Activated CD4-positive, alpha-beta T cell treated with anti-CD3 and anti-CD28 coated beads for 36 hours (primary cell): Measurements from ENCODE around the gene JAK1. TPM values are rescaled to one million over a fixed set of nuclear protein-coding genes. Genes with fewer than 3 reads are reported as not detected.
"Not testable (repeated sequence)": the region's sequence is repeated elsewhere in the genome, so short reads cannot be mapped to it uniquely, and the experiment has no call there.

Experiments
- ATAC-seq: fragments of 200-7000 bp; cut with Tn5 transposase; one replicate; pipeline ENCODE4 v1.10.0; 2021; ENCODE audit warnings: mild to moderate bottlenecking, moderate library complexity
- CTCF ChIA-PET: fragments of 350-600 bp; sonication (Branson Sonifier 250); formaldehyde crosslinking; loops from one replicate; lab custom pipeline; 2021; ENCODE audit warnings: antibody characterized with exemption; lab: Charles Lee
- POLR2A ChIA-PET: fragments of 350-600 bp; sonication (Branson Sonifier 250); formaldehyde crosslinking; loops from one replicate; lab custom pipeline; 2021; ENCODE audit warnings: antibody characterized with exemption, inconsistent platforms; lab: Charles Lee
- DNase-seq: peaks from one replicate; pipeline ENCODE4 v3.0.0-alpha.2; 2020
- H3K27ac Mint-ChIP-seq: one replicate; pipeline ENCODE4 v1.8.0; 2021; ENCODE audit warnings: mixed read lengths
- H3K27me3 Mint-ChIP-seq: one replicate; pipeline ENCODE4 v1.8.0; 2021; ENCODE audit warnings: mixed read lengths
- H3K36me3 Mint-ChIP-seq: one replicate; pipeline ENCODE4 v1.8.0; 2021; ENCODE audit warnings: low read depth, mixed read lengths
- H3K4me1 Mint-ChIP-seq: one replicate; pipeline ENCODE4 v1.8.0; 2021; ENCODE audit warnings: mixed read lengths
- H3K4me3 Mint-ChIP-seq: one replicate; pipeline ENCODE4 v1.8.0; 2021; ENCODE audit warnings: mild to moderate bottlenecking, moderate library complexity, mixed read lengths
- H3K9me3 Mint-ChIP-seq: one replicate; pipeline ENCODE4 v1.8.0; 2021; ENCODE audit warnings: low read depth, mixed read lengths
- intact Hi-C, 2 experiments: fragments of 100-400 bp; cut with DNase I in 1 of 2; cut with micrococcal nuclease in 1 of 2; formaldehyde crosslinking; loops; one replicate each; pipeline versions ENCODE4 v1.14.2 to v1.15.1; 2022 to 2024; cut with DNase I, micrococcal nuclease
- total RNA-seq, 2 experiments: library from RNA; stranded (reverse); gene quantifications; one replicate each; pipeline ENCODE4 v1.2.3, GENCODE V29; 2021

Gene JAK1
- total RNA-seq, 2 experiments from 2014 or later, result 100 to 114 TPM

GRCh38 chr1:64822621-64823020 lies 143.7 kb downstream of the JAK1 start:
- no peak overlapping the region for H3K27ac Mint-ChIP-seq
- H3K9me3 Mint-ChIP-seq, result no peaks in the 10 kb centered on the region
- no peaks in the 10 kb centered on the region for H3K27me3 Mint-ChIP-seq
- DNase-seq, result no peak
- H3K4me1 Mint-ChIP-seq, result peaks cover 20% of the 10 kb centered on the region
- intact Hi-C loops, result loop anchor here in 1 of 2 experiments (10.0 kb wide), 1 partner anchor 348 kb away; the partner anchor contains the start of gene CACHD1
- CTCF ChIA-PET, result interaction anchor here (0.7 to 1.5 kb wide), 12 partner anchors 27 to 559 kb away, joined by 3 to 6 read pairs (median 4); no protein-coding TSS in a partner anchor
- H3K4me3 Mint-ChIP-seq, result no peak overlapping the region
- H3K36me3 Mint-ChIP-seq, result no peaks in the 10 kb centered on the region
- POLR2A ChIA-PET, result no interaction called here
- ATAC-seq, result no peak

- CTCF ChIA-PET, result interaction anchor here (0.7 to 0.9 kb wide), 2 partner anchors 13 to 249 kb away, joined by 3 read pairs; no protein-coding TSS in a partner anchor
Measured at GRCh38 chr1:64820572-64820971, 145.8 kb downstream of the JAK1 start.

GRCh38 chr1:64817364-64817763 lies 149.0 kb downstream of the JAK1 start:
- H3K4me3 Mint-ChIP-seq, DNase-seq, H3K9me3 Mint-ChIP-seq, H3K4me1 Mint-ChIP-seq, H3K27me3 Mint-ChIP-seq, ATAC-seq, intact Hi-C loops, H3K36me3 Mint-ChIP-seq, H3K27ac Mint-ChIP-seq, CTCF ChIA-PET: not testable (repeated sequence)
- POLR2A ChIA-PET, result interaction anchor here (0.6 kb wide), 1 partner anchor 115 kb away, joined by 3 read pairs; no protein-coding TSS in a partner anchor

More at GRCh38 chr1:64820572-64820971, 145.8 kb downstream of the JAK1 start:
- DNase-seq, H3K27ac Mint-ChIP-seq, H3K36me3 Mint-ChIP-seq, H3K9me3 Mint-ChIP-seq, H3K4me3 Mint-ChIP-seq, H3K4me1 Mint-ChIP-seq, H3K27me3 Mint-ChIP-seq, ATAC-seq, POLR2A ChIA-PET: not testable (repeated sequence)
- intact Hi-C loops, result loop anchor here in 1 of 2 experiments (10.0 kb wide), 1 partner anchor 346 kb away; the partner anchor contains the start of gene CACHD1

GRCh38 chr1:64814427-64814826 lies 151.9 kb downstream of the JAK1 start:
- CTCF ChIA-PET, result no interaction called here
- intact Hi-C loops, result no loop called here
- H3K27ac Mint-ChIP-seq, result no peak overlapping the region
- no peaks in the 10 kb centered on the region for H3K4me1 Mint-ChIP-seq
- H3K36me3 Mint-ChIP-seq, result peaks cover 8% of the 10 kb centered on the region
- POLR2A ChIA-PET, result no interaction called here
- no peaks in the 10 kb centered on the region for H3K9me3 Mint-ChIP-seq
- no peak overlapping the region for H3K4me3 Mint-ChIP-seq
- DNase-seq, result no peak
- no peaks in the 10 kb centered on the region for H3K27me3 Mint-ChIP-seq
- no peak for ATAC-seq

GRCh38 chr1:64811131-64811530 lies 155.2 kb downstream of the JAK1 start:
- ATAC-seq, result no peak
- H3K9me3 Mint-ChIP-seq, result no peaks in the 10 kb centered on the region
- no peaks in the 10 kb centered on the region for H3K27me3 Mint-ChIP-seq
- peaks cover 2% of the 10 kb centered on the region for H3K36me3 Mint-ChIP-seq
- DNase-seq, result no peak
- no peaks in the 10 kb centered on the region for H3K4me1 Mint-ChIP-seq
- CTCF ChIA-PET, result no interaction called here
- H3K4me3 Mint-ChIP-seq, result no peak overlapping the region
- no peak overlapping the region for H3K27ac Mint-ChIP-seq
- intact Hi-C loops, result no loop called here
- POLR2A ChIA-PET, result no interaction called here

GRCh38 chr1:64810001-64810400 lies 156.3 kb downstream of the JAK1 start:
- H3K27ac Mint-ChIP-seq, result no peak overlapping the region
- H3K4me3 Mint-ChIP-seq, result no peak overlapping the region
- intact Hi-C loops, result no loop called here
- ATAC-seq (no peak), DNase-seq (no peak)
- CTCF ChIA-PET, result no interaction called here
- H3K27me3 Mint-ChIP-seq, result no peaks in the 10 kb centered on the region
- POLR2A ChIA-PET, result no interaction called here
- no peaks in the 10 kb centered on the region for H3K4me1 Mint-ChIP-seq
- H3K36me3 Mint-ChIP-seq, result peaks cover 2% of the 10 kb centered on the region
- H3K9me3 Mint-ChIP-seq, result no peaks in the 10 kb centered on the region

- no peaks in the 10 kb centered on the region for H3K27me3 Mint-ChIP-seq
- ChIA-PET POLR2A (no interaction called here), CTCF (no interaction called here)
- DNase-seq (no peak), ATAC-seq (no peak)
- H3K36me3 Mint-ChIP-seq, result no peaks in the 10 kb centered on the region
- H3K9me3 Mint-ChIP-seq, result no peaks in the 10 kb centered on the region
- H3K27ac Mint-ChIP-seq, result no peak overlapping the region
- no peaks in the 10 kb centered on the region for H3K4me1 Mint-ChIP-seq
- no peak overlapping the region for H3K4me3 Mint-ChIP-seq
- intact Hi-C loops, result no loop called here
Measured at GRCh38 chr1:64809309-64809708, 157.0 kb downstream of the JAK1 start.

- H3K36me3 Mint-ChIP-seq, result no peaks in the 10 kb centered on the region
- DNase-seq (no peak), ATAC-seq (no peak)
- no peaks in the 10 kb centered on the region for H3K4me1 Mint-ChIP-seq
- CTCF ChIA-PET, result no interaction called here
- intact Hi-C loops, result no loop called here
- peaks cover 2% of the 10 kb centered on the region for H3K9me3 Mint-ChIP-seq
- H3K27me3 Mint-ChIP-seq, result no peaks in the 10 kb centered on the region
- POLR2A ChIA-PET, result no interaction called here
- no peak overlapping the region for H3K27ac Mint-ChIP-seq
- no peak overlapping the region for H3K4me3 Mint-ChIP-seq
Measured at GRCh38 chr1:64801851-64802523, 164.4 kb downstream of the JAK1 start.

- H3K27me3 Mint-ChIP-seq, result no peaks in the 10 kb centered on the region
- H3K36me3 Mint-ChIP-seq, result no peaks in the 10 kb centered on the region
- H3K27ac Mint-ChIP-seq, result no peak overlapping the region
- intact Hi-C loops, result no loop called here
- peaks cover 2% of the 10 kb centered on the region for H3K9me3 Mint-ChIP-seq
- DNase-seq, result no peak
- no peak for ATAC-seq
- ChIA-PET CTCF (interaction anchor here (1.5 kb wide), 1 partner anchor 32 kb away, joined by 3 read pairs; no protein-coding TSS in a partner anchor), POLR2A (no interaction called here)
- no peaks in the 10 kb centered on the region for H3K4me1 Mint-ChIP-seq
- H3K4me3 Mint-ChIP-seq, result no peak overlapping the region
Measured at GRCh38 chr1:64798872-64799271, 167.5 kb downstream of the JAK1 start.

GRCh38 chr1:64790832-64791487 lies 175.4 kb downstream of the JAK1 start:
- H3K4me3 Mint-ChIP-seq, result no peak overlapping the region
- DNase-seq, result no peak
- H3K4me1 Mint-ChIP-seq, result no peaks in the 10 kb centered on the region
- H3K9me3 Mint-ChIP-seq, result peaks cover 13% of the 10 kb centered on the region
- CTCF ChIA-PET, result interaction anchor here (1.0 kb wide), 1 partner anchor 44 kb away, joined by 3 read pairs; no protein-coding TSS in a partner anchor
- intact Hi-C loops, result no loop called here
- no peak overlapping the region for H3K27ac Mint-ChIP-seq
- H3K27me3 Mint-ChIP-seq, result no peaks in the 10 kb centered on the region
- ATAC-seq, result no peak
- H3K36me3 Mint-ChIP-seq, result peaks cover 11% of the 10 kb centered on the region
- POLR2A ChIA-PET, result no interaction called here
